KMS-11 (cell line): ENCODE data around the gene NLRP8.

Source experiments
- H2AFZ ChIP-seq: fragments of 200-600 bp; sonication (generic); 2 replicates; pipeline ENCODE4 v1.6.1; 2016; ENCODE audit warnings: antibody characterized with exemption, mixed run types, low read depth
- H3K27ac ChIP-seq: fragments of 200-600 bp; sonication (generic); 2 replicates; pipeline ENCODE4 v1.6.1; 2016; ENCODE audit warnings: mild to moderate bottlenecking, mixed run types
- H3K27me3 ChIP-seq: fragments of 200-600 bp; sonication (generic); 2 replicates; pipeline ENCODE4 v1.6.1; 2017; ENCODE audit warnings: mild to moderate bottlenecking, low read depth, mixed run types, moderate library complexity; ENCODE audit not compliant: insufficient read depth
- H3K36me3 ChIP-seq: fragments of 200-600 bp; sonication (generic); 2 replicates; pipeline ENCODE4 v1.6.1; 2017; ENCODE audit warnings: mild to moderate bottlenecking, mixed run types; ENCODE audit not compliant: insufficient read depth
- H3K4me1 ChIP-seq: fragments of 200-600 bp; sonication (generic); 2 replicates; pipeline ENCODE4 v1.6.1; 2016; ENCODE audit warnings: mild to moderate bottlenecking, low read depth, mixed run types; ENCODE audit not compliant: poor library complexity, severe bottlenecking
- H3K4me2 ChIP-seq: fragments of 200-600 bp; sonication (generic); 2 replicates; pipeline ENCODE4 v1.7.0; 2016; ENCODE audit warnings: mild to moderate bottlenecking, mixed run types
- H3K4me3 ChIP-seq: fragments of 200-600 bp; sonication (generic); IDR thresholded peaks from 2 replicates; pipeline ENCODE4 v1.6.1; 2017; ENCODE audit warnings: low read depth, low read length, mixed read lengths; ENCODE audit not compliant: insufficient read depth
- H3K79me2 ChIP-seq: fragments of 200-600 bp; sonication (generic); 2 replicates; pipeline ENCODE4 v1.6.1; 2016; ENCODE audit warnings: low read depth, mixed run types; ENCODE audit not compliant: insufficient read depth
- H3K9ac ChIP-seq: fragments of 200-600 bp; sonication (generic); 2 replicates; pipeline ENCODE4 v1.6.1; 2016; ENCODE audit warnings: mild to moderate bottlenecking, mixed run types
- H4K20me1 ChIP-seq: fragments of 200-600 bp; sonication (generic); 2 replicates; pipeline ENCODE4 v1.6.1; 2016; ENCODE audit warnings: mild to moderate bottlenecking, mixed run types; ENCODE audit not compliant: insufficient read depth
- CTCF ChIP-seq: fragments of 200-600 bp; sonication (generic); conservative IDR thresholded peaks from 2 replicates; pipeline ENCODE4 v1.6.1; 2017; ENCODE audit warnings: low read depth, mild to moderate bottlenecking, antibody characterized with exemption, low read length, moderate library complexity, mixed read lengths

Gene NLRP8

DNA sequence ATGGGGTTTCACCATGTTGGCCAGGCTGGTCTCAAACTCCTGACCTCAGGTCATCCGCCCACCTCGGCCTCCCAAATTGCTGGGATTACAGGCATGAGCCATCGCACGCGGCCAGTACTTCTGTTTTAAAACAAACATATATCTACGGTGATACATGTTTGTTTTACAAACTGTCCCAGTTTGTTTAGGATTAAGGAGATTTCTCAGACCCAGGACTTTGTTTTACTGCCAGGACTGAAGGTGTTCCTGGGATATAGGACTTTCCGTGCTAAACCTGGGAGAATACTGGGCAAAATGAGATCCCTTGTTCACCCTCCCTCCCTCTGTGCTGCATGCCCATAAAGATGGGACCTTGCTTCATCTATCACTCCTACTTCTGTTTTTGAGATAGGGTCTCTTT, 8.8 kb downstream of the NLRP8 start:
- Histone ChIP-seq H3K79me2 (no peaks in the 10 kb centered on the region), H3K4me2 (no peak overlapping the region), H3K4me1 (no peaks in the 10 kb centered on the region), H3K27ac (no peak overlapping the region), H2AFZ (no peak overlapping the region), H4K20me1 (no peaks in the 10 kb centered on the region), H3K27me3 (no peaks in the 10 kb centered on the region), H3K36me3 (no peaks in the 10 kb centered on the region), H3K4me3 (no peak overlapping the region), H3K9ac (no peak overlapping the region)
- TF ChIP-seq CTCF: no peak

DNA sequence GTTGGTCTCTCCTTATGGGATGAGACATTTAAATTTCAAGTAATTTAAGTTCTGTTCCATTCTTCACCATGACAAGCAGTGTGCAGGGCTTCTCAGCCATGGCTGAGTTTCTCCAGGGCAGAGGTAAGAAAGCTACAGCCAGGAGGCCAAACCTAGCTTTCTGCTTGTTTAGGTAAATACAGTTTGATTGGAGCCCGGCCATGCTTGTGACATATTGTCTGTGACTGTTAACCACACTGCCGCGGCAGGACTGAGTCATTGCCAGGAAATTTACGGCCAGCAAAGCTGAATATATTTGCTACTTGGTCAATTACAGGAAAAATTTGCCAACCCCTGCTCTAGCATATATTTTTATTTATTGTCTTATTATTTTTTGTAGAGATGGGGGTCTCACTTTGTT, 10.7 kb downstream of the NLRP8 start:
- Histone ChIP-seq H3K36me3 (no peaks in the 10 kb centered on the region), H3K27ac (no peak overlapping the region), H3K4me1 (no peaks in the 10 kb centered on the region), H3K4me3 (no peak overlapping the region), H3K4me2 (no peak overlapping the region), H4K20me1 (no peaks in the 10 kb centered on the region), H3K27me3 (no peaks in the 10 kb centered on the region), H2AFZ (no peak overlapping the region), H3K9ac (no peak overlapping the region), H3K79me2 (no peaks in the 10 kb centered on the region)
- TF ChIP-seq CTCF: no peak

- H3K9ac ChIP-seq: no peak overlapping the region
- no peak overlapping the region for H3K4me2 ChIP-seq
- H3K4me3 ChIP-seq: no peak overlapping the region
- no peaks in the 10 kb centered on the region for H3K27me3 ChIP-seq
- H3K36me3 ChIP-seq: no peaks in the 10 kb centered on the region
- H2AFZ ChIP-seq: no peak overlapping the region
- no peaks in the 10 kb centered on the region for H4K20me1 ChIP-seq
- no peaks in the 10 kb centered on the region for H3K79me2 ChIP-seq
- no peaks in the 10 kb centered on the region for H3K4me1 ChIP-seq
- TF ChIP-seq CTCF: no peak
- H3K27ac ChIP-seq: no peak overlapping the region
Measured at GRCh38 chr19:55959996-55960675, 12.5 kb downstream of the NLRP8 start.

- no peaks in the 10 kb centered on the region for H4K20me1 ChIP-seq
- no peaks in the 10 kb centered on the region for H3K79me2 ChIP-seq
- H3K36me3 ChIP-seq: no peaks in the 10 kb centered on the region
- H3K27ac ChIP-seq: no peak overlapping the region
- TF ChIP-seq CTCF: no peak
- H3K4me2 ChIP-seq: no peak overlapping the region
- no peak overlapping the region for H2AFZ ChIP-seq
- no peak overlapping the region for H3K9ac ChIP-seq
- H3K27me3 ChIP-seq: no peaks in the 10 kb centered on the region
- H3K4me3 ChIP-seq: no peak overlapping the region
- no peaks in the 10 kb centered on the region for H3K4me1 ChIP-seq
Measured at GRCh38 chr19:55962186-55962585, 14.6 kb downstream of the NLRP8 start.
